ENCODE measurements around the gene DTWD1.

Gene DTWD1

GRCh38 chr15:49674370-49674769 lies 53.5 kb downstream of the DTWD1 start:
- Histone ChIP-seq H2AFZ (ENCODE audit: low read length) (no peak overlapping the region), H3K4me3 (ENCODE audit: low read length) (no peak overlapping the region), H3F3A (ENCODE audit: insufficient read depth, low read length) (no peaks in the 10 kb centered on the region), H3K9me2 (replicated peaks; ENCODE audit: insufficient read depth, low read length) (no peaks in the 10 kb centered on the region), H3K9ac (ENCODE audit: low read length) (no peak overlapping the region), H3K9me3 (replicated peaks; ENCODE audit: insufficient read depth, low read length) (no peaks in the 10 kb centered on the region), H3K27ac (ENCODE audit: low read length) (no peak overlapping the region), H3K36me3 (replicated peaks; ENCODE audit: insufficient read depth, low read length) (no peaks in the 10 kb centered on the region), H3K4me2 (ENCODE audit: low read depth, low read length) (no peak overlapping the region), H3K4me1 (ENCODE audit: low read length) (no peaks in the 10 kb centered on the region), H3K79me2 (ENCODE audit: low read length) (no peaks in the 10 kb centered on the region), H3K27me3 (replicated peaks; ENCODE audit: insufficient read depth, low read length) (no peaks in the 10 kb centered on the region), H4K20me1 (ENCODE audit: insufficient read depth, low read length) (no peaks in the 10 kb centered on the region)
- TF ChIP-seq, protein P1, sequence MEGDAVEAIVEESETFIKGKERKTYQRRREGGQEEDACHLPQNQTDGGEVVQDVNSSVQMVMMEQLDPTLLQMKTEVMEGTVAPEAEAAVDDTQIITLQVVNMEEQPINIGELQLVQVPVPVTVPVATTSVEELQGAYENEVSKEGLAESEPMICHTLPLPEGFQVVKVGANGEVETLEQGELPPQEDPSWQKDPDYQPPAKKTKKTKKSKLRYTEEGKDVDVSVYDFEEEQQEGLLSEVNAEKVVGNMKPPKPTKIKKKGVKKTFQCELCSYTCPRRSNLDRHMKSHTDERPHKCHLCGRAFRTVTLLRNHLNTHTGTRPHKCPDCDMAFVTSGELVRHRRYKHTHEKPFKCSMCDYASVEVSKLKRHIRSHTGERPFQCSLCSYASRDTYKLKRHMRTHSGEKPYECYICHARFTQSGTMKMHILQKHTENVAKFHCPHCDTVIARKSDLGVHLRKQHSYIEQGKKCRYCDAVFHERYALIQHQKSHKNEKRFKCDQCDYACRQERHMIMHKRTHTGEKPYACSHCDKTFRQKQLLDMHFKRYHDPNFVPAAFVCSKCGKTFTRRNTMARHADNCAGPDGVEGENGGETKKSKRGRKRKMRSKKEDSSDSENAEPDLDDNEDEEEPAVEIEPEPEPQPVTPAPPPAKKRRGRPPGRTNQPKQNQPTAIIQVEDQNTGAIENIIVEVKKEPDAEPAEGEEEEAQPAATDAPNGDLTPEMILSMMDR (IDR thresholded peaks at IDR 0.05; ENCODE audit: low read length), result no peak
- TF ChIP-seq EZH2phosphoT487 (IDR thresholded peaks at IDR 0.05; ENCODE audit: low read length) (no peak), EZH2 (optimal IDR thresholded peaks at IDR 0.05; ENCODE audit: low read depth, low read length) (no peak)
- no peak for DNase-seq

DNA sequence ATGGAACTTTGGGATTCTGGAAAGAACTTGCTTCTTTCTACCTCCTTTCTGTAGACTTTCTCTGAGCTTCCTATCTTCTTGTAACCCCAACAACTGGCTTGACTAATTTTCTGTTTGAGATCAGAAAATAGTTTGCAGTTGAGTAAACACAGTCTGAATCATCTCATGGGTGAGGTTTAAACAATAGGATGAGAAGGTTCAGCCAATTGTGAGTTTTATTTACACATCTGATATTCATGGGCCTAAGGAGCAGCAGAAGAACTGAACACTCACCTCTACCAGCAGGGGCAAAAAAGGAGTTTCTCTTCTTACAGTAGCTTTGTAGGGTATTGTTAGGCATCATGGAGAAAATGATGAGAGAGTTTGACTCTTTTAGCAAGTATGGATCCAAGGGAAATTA lies 54.2 kb downstream of the DTWD1 start:
- no peak overlapping the region for H2AFZ ChIP-seq (ENCODE audit: low read length)
- TF ChIP-seq EZH2phosphoT487 (IDR thresholded peaks at IDR 0.05; ENCODE audit: low read length), result no peak
- TF ChIP-seq, protein P1 (IDR thresholded peaks at IDR 0.05; ENCODE audit: low read length), result no peak
- no peak for TF ChIP-seq EZH2 (optimal IDR thresholded peaks at IDR 0.05; ENCODE audit: low read depth, low read length)
- no peak for DNase-seq
- no peak overlapping the region for H3K9ac ChIP-seq (ENCODE audit: low read length)
- H3K4me2 ChIP-seq (ENCODE audit: low read depth, low read length), result no peak overlapping the region
- H3K9me2 ChIP-seq (replicated peaks; ENCODE audit: insufficient read depth, low read length), result no peaks in the 10 kb centered on the region
- no peaks in the 10 kb centered on the region for H4K20me1 ChIP-seq (ENCODE audit: insufficient read depth, low read length)
- no peaks in the 10 kb centered on the region for H3K4me1 ChIP-seq (ENCODE audit: low read length)
- no peak overlapping the region for H3K27ac ChIP-seq (ENCODE audit: low read length)
- no peaks in the 10 kb centered on the region for H3K79me2 ChIP-seq (ENCODE audit: low read length)
- H3F3A ChIP-seq (ENCODE audit: insufficient read depth, low read length), result no peaks in the 10 kb centered on the region
- H3K27me3 ChIP-seq (replicated peaks; ENCODE audit: insufficient read depth, low read length), result no peaks in the 10 kb centered on the region
- no peaks in the 10 kb centered on the region for H3K9me3 ChIP-seq (replicated peaks; ENCODE audit: insufficient read depth, low read length)
- no peak overlapping the region for H3K4me3 ChIP-seq (ENCODE audit: low read length)
- no peaks in the 10 kb centered on the region for H3K36me3 ChIP-seq (replicated peaks; ENCODE audit: insufficient read depth, low read length)

- no peak for TF ChIP-seq EZH2phosphoT487 (IDR thresholded peaks at IDR 0.05; ENCODE audit: low read length)
- Histone ChIP-seq H4K20me1 (ENCODE audit: insufficient read depth, low read length) (no peaks in the 10 kb centered on the region), H3K9me3 (replicated peaks; ENCODE audit: insufficient read depth, low read length) (no peaks in the 10 kb centered on the region), H3K9me2 (replicated peaks; ENCODE audit: insufficient read depth, low read length) (no peaks in the 10 kb centered on the region), H3K27me3 (replicated peaks; ENCODE audit: insufficient read depth, low read length) (no peaks in the 10 kb centered on the region), H2AFZ (ENCODE audit: low read length) (no peak overlapping the region), H3F3A (ENCODE audit: insufficient read depth, low read length) (no peaks in the 10 kb centered on the region), H3K79me2 (ENCODE audit: low read length) (no peaks in the 10 kb centered on the region), H3K9ac (ENCODE audit: low read length) (no peak overlapping the region), H3K4me1 (ENCODE audit: low read length) (no peaks in the 10 kb centered on the region), H3K4me2 (ENCODE audit: low read depth, low read length) (no peak overlapping the region), H3K36me3 (replicated peaks; ENCODE audit: insufficient read depth, low read length) (no peaks in the 10 kb centered on the region), H3K27ac (ENCODE audit: low read length) (no peak overlapping the region), H3K4me3 (ENCODE audit: low read length) (no peak overlapping the region)
- DNase-seq, result no peak
Observed at GRCh38 chr15:49678655-49679054, 57.8 kb downstream of the DTWD1 start.

GRCh38 chr15:49686599-49686998 lies 65.8 kb downstream of the DTWD1 start:
- Histone ChIP-seq H3K27ac (ENCODE audit: low read length) (no peak overlapping the region), H3K4me2 (ENCODE audit: low read depth, low read length) (no peak overlapping the region), H4K20me1 (ENCODE audit: insufficient read depth, low read length) (no peaks in the 10 kb centered on the region), H3K79me2 (ENCODE audit: low read length) (no peaks in the 10 kb centered on the region), H3K4me1 (ENCODE audit: low read length) (no peaks in the 10 kb centered on the region), H2AFZ (ENCODE audit: low read length) (no peak overlapping the region), H3K36me3 (replicated peaks; ENCODE audit: insufficient read depth, low read length) (no peaks in the 10 kb centered on the region), H3K27me3 (replicated peaks; ENCODE audit: insufficient read depth, low read length) (no peaks in the 10 kb centered on the region), H3K9me3 (replicated peaks; ENCODE audit: insufficient read depth, low read length) (no peaks in the 10 kb centered on the region), H3F3A (ENCODE audit: insufficient read depth, low read length) (no peaks in the 10 kb centered on the region), H3K9ac (ENCODE audit: low read length) (no peak overlapping the region), H3K4me3 (ENCODE audit: low read length) (no peak overlapping the region), H3K9me2 (replicated peaks; ENCODE audit: insufficient read depth, low read length) (no peaks in the 10 kb centered on the region)
- no peak for TF ChIP-seq EZH2phosphoT487 (IDR thresholded peaks at IDR 0.05; ENCODE audit: low read length)
- no peak for TF ChIP-seq EZH2 (optimal IDR thresholded peaks at IDR 0.05; ENCODE audit: low read depth, low read length)
- TF ChIP-seq, protein P1 (IDR thresholded peaks at IDR 0.05; ENCODE audit: low read length), result no peak
- no peak for DNase-seq
